Activated T-helper 1 cell treated with anti-CD3 and anti-CD28 coated beads, Interleukin-2, amount 50 U/mL, for 16 hours (primary cell): ENCODE results near the gene ITGA8.

Source experiments
- DNase-seq, 2 donors: peaks; one replicate each; pipeline ENCODE4 v3.0.0-alpha.2; 2020; ENCODE audit warnings: low read depth in 1 of 2, low spot score in 1 of 2

The ITGA8 gene

GRCh38 chr10:15472008-15472407, 247.7 kb downstream of the ITGA8 start:
- no peak for DNase-seq

- DNase-seq: no peak
Measured at GRCh38 chr10:15469111-15469510, 250.6 kb downstream of the ITGA8 start.

DNA sequence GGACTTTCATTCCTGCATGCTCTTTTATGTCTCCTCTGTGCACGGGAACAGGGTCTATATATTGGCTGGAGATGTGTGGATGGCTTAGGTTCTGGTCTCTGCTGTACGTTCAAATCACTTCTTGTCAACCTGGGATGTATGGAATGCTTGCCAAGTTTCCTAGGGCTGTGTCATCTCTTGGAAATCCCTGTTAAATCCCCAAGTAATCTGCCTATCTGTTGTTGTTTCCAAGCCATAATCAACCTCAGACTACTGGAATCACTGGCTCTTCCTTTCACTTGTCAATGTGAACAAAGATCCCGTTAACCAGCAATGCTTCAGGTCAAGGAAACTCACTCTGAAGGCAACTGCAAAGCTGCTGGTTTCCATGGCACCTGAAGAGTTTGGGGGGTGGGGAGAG, 255.3 kb downstream of the ITGA8 start:
- no peak for DNase-seq
